ENCODE results near the gene ZBTB7B. TPM values are rescaled to one million over a fixed set of nuclear protein-coding genes. Genes with fewer than 3 reads are reported as not detected.

The ZBTB7B gene
- total RNA-seq, 4 donors from 2014 or later = 45.5 to 63.4 (median 49.5) TPM

DNA sequence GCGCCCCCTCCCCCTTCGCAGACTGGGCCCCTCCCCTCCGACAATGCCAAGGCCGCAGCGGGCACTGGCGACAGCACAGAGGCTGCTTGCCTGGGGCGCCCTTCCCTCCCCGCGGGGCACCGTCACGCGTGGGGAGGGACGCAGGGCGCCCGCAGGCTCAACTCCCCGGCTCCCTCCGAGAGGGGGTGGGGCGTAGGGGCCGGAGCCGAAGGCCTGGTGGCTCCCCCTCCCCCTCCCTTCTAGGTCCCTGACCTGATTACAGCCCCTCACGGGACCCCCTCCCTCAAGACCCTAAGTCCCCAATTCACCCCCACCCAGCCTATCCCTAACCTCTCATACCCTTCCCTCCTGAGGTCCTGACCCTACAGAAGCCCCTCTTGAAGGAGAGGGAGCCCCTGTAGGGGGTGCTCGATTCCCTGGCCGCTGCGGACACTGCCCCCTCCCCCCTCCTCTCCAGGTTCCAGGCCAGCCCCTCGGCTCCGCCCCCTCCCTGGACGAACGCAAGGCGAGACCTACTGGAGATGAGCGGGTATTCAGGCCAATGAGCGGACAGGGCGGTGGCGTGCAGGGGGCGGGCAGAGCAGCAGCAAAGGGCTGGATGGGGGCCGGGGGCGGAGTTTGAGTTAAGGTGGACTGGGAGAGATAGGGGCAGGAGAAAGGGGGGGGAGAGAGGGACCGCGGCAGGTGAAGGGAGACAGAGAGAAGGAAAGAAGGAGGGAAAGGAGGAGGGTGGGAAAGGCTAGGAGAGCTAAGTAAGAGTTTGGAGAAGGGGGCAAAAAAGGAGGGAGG is 733 bp upstream of the ZBTB7B start:
- Histone ChIP-seq H3K36me3 (no peaks in the 10 kb centered on the region), H3K4me1 (peaks cover 6 to 53% (median 30%) of the 10 kb centered on the region in 3 donors), H3K4me3 (peak overlapping the region; percentile 76 to 89), H3K9me3 (no peaks in the 10 kb centered on the region), H3K27me3 (no peaks in the 10 kb centered on the region), H3K27ac (peak overlapping the region; percentile 88 to 97 (median 96))
- no peak for TF ChIP-seq EP300 (IDR thresholded peaks at IDR 0.05)
- TF ChIP-seq, protein P1, sequence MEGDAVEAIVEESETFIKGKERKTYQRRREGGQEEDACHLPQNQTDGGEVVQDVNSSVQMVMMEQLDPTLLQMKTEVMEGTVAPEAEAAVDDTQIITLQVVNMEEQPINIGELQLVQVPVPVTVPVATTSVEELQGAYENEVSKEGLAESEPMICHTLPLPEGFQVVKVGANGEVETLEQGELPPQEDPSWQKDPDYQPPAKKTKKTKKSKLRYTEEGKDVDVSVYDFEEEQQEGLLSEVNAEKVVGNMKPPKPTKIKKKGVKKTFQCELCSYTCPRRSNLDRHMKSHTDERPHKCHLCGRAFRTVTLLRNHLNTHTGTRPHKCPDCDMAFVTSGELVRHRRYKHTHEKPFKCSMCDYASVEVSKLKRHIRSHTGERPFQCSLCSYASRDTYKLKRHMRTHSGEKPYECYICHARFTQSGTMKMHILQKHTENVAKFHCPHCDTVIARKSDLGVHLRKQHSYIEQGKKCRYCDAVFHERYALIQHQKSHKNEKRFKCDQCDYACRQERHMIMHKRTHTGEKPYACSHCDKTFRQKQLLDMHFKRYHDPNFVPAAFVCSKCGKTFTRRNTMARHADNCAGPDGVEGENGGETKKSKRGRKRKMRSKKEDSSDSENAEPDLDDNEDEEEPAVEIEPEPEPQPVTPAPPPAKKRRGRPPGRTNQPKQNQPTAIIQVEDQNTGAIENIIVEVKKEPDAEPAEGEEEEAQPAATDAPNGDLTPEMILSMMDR (IDR thresholded peaks at IDR 0.05) = peak in 3 of 4 experiments; percentile 30 to 65 (median 46)
- peak; percentile 62 for TF ChIP-seq POLR2AphosphoS5 (IDR thresholded peaks at IDR 0.05)
- TF ChIP-seq POLR2A (IDR thresholded peaks at IDR 0.05) = peak; percentile 36 to 59
- 0% methylated on average over 1 to 9 of the region's 38 CpGs for WGBS, 2 donors (ENCODE audit: low coverage in 1 of 2)
- peak; percentile 89 for ATAC-seq

GRCh38 chr1:155003227-155003765 is 694 bp downstream of the ZBTB7B start:
- H3K27ac ChIP-seq = peak overlapping the region; percentile 88 to 97 (median 96)
- no peaks in the 10 kb centered on the region for H3K36me3 ChIP-seq
- no peaks in the 10 kb centered on the region for H3K9me3 ChIP-seq
- peaks cover 6 to 65% (median 38%) of the 10 kb centered on the region in 3 donors for H3K4me1 ChIP-seq
- peak overlapping the region; percentile 76 to 89 for H3K4me3 ChIP-seq
- no peaks in the 10 kb centered on the region for H3K27me3 ChIP-seq
- TF ChIP-seq EP300 (IDR thresholded peaks at IDR 0.05) = no peak
- TF ChIP-seq, protein P1 (IDR thresholded peaks at IDR 0.05) = no peak
- 0 to 1% methylated on average over 13 to 19 of the region's 37 CpGs for WGBS, 2 donors (ENCODE audit: low coverage in 1 of 2)
- no peak for ATAC-seq

DNA sequence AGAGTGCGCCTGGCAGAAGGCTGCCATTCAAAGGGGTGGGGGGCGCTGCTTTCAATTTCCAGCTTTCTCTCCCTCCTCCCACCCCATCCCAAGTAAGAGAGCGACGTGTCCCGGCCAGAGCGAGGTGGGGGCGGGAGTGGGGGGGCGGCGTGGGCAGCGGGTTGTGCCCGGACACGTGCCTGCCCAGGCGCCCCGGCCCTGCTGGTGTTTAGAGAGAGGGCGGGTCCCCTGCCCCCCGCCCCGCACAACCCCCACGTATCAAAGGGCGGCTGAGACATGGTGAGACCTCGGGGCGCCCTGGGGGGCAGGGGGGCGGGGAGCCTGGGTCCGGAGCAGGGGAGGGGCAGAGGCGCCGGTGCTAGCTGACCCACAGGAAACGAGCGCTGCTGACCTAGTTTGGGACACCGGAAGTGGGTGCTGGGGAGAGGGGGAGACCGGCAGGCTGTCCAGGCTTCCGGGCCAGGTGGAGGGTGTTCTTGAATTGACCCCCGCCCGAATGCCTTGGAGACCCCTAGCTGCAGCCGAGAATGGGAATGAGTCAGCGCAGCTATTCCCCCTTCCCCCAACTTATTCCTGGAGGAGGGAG is 1.3 kb downstream of the ZBTB7B start:
- no peaks in the 10 kb centered on the region for H3K27me3 ChIP-seq
- H3K36me3 ChIP-seq = no peaks in the 10 kb centered on the region
- peak overlapping the region; percentile 88 to 97 (median 96) for H3K27ac ChIP-seq
- H3K4me3 ChIP-seq = peak overlapping the region; percentile 76 to 89
- WGBS, 2 donors (ENCODE audit: low coverage in 1 of 2) = 0% methylated on average over 3 to 5 of the region's 34 CpGs
- H3K4me1 ChIP-seq = peaks cover 6 to 65% (median 37%) of the 10 kb centered on the region in 3 donors
- TF ChIP-seq POLR2AphosphoS5 (IDR thresholded peaks at IDR 0.05) (peak; percentile 3), POLR2A (IDR thresholded peaks at IDR 0.05) (no peak)
- TF ChIP-seq, protein P1 (IDR thresholded peaks at IDR 0.05) = no peak
- ATAC-seq = no peak
- no peaks in the 10 kb centered on the region for H3K9me3 ChIP-seq

- H3K4me1 ChIP-seq = peaks cover 5 to 64% (median 31%) of the 10 kb centered on the region in 3 donors
- peak overlapping the region; percentile 76 to 89 for H3K4me3 ChIP-seq
- no peaks in the 10 kb centered on the region for H3K9me3 ChIP-seq
- peak overlapping the region; percentile 88 to 97 (median 96) for H3K27ac ChIP-seq
- no peak for ATAC-seq
- TF ChIP-seq EP300 (IDR thresholded peaks at IDR 0.05) (no peak), POLR2A (IDR thresholded peaks at IDR 0.05) (no peak), POLR2AphosphoS5 (IDR thresholded peaks at IDR 0.05) (no peak)
- TF ChIP-seq, protein P1 (IDR thresholded peaks at IDR 0.05) = no peak
- no peaks in the 10 kb centered on the region for H3K36me3 ChIP-seq
- 30% methylated on average over 2 of the region's 5 CpGs; no CpG with 5 or more reads in 1 of the 2 donors for WGBS, 2 donors (ENCODE audit: low coverage in 1 of 2)
- H3K27me3 ChIP-seq = no peaks in the 10 kb centered on the region
Observed at GRCh38 chr1:155004352-155005075, 1.9 kb downstream of the ZBTB7B start.
